ENCODE data around the gene FTO. TPM values are rescaled to one million over a fixed set of nuclear protein-coding genes. Genes with fewer than 3 reads are reported as not detected.
A peak's percentile ranks its signal among the peaks of the same experiment; 100 is the strongest.

FTO gene
- total RNA-seq, 1 donor from 2014 or later: 110 TPM

DNA sequence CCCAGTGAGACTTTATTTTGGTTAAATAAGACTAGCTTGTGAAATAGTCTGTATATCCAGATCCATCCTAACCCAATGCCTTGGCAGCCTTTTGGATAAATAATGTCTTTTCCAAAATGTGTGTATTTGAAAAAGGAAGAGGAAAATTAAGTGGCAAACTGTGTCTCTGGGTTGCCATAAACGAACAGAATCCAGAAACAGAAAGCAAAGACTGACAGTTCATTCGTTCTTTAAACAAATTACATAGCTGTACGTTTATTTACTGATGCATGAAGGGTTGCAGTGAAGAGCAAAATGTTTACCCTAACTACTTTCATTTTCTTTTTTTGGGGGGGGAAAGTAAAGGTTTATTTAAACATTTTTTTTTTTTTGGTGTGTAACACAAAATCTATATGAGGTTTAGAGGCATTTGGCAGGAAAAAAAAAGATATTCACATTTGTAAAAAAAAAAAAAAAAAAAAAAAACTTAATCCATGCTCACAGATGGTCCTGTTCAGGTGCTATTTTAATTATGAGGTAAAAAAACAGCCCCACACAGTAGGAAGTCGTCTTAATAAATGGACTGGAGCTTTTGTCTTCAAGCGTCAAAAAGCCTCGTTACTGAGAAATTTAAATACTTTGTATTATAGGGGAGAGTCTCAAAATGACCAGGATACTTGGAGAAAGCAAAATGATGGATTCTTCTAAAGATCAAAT, 245.9 kb downstream of the FTO start:
- Mint-ChIP-seq H3K27me3 (ENCODE audit: insufficient read depth, low read depth) (peaks cover 2% of the 10 kb centered on the region), H3K4me3 (no peak overlapping the region), H3K27ac (no peak overlapping the region), H3K36me3 (peaks cover 3% of the 10 kb centered on the region), H3K9me3 (no peaks in the 10 kb centered on the region), H3K4me1 (peaks cover 25% of the 10 kb centered on the region)
- H2AFZ ChIP-seq (replicated peaks): no peak overlapping the region
- peak overlapping the region; percentile 26 for H3K4me2 ChIP-seq
- H3K27ac ChIP-seq: no peak overlapping the region
- H3F3A ChIP-seq (ENCODE audit: low read depth): no peaks in the 10 kb centered on the region
- DNase-seq (ENCODE audit: low spot score): no peak
- no peaks in the 10 kb centered on the region for H3K9me3 ChIP-seq (ENCODE audit: low read depth)
- no peaks in the 10 kb centered on the region for H4K20me1 ChIP-seq (ENCODE audit: low read depth)
- H3K9ac ChIP-seq: no peak overlapping the region
- TF ChIP-seq EZH2 (IDR thresholded peaks at IDR 0.05): no peak
- TF ChIP-seq, protein P1, sequence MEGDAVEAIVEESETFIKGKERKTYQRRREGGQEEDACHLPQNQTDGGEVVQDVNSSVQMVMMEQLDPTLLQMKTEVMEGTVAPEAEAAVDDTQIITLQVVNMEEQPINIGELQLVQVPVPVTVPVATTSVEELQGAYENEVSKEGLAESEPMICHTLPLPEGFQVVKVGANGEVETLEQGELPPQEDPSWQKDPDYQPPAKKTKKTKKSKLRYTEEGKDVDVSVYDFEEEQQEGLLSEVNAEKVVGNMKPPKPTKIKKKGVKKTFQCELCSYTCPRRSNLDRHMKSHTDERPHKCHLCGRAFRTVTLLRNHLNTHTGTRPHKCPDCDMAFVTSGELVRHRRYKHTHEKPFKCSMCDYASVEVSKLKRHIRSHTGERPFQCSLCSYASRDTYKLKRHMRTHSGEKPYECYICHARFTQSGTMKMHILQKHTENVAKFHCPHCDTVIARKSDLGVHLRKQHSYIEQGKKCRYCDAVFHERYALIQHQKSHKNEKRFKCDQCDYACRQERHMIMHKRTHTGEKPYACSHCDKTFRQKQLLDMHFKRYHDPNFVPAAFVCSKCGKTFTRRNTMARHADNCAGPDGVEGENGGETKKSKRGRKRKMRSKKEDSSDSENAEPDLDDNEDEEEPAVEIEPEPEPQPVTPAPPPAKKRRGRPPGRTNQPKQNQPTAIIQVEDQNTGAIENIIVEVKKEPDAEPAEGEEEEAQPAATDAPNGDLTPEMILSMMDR (IDR thresholded peaks at IDR 0.05): no peak
- no peak for TF ChIP-seq EZH2phosphoT487 (IDR thresholded peaks at IDR 0.05)
- no peaks in the 10 kb centered on the region for H3K36me3 ChIP-seq
- peaks cover 18% of the 10 kb centered on the region for H3K4me1 ChIP-seq
- H3K4me3 ChIP-seq: no peak overlapping the region
- no peaks in the 10 kb centered on the region for H3K79me2 ChIP-seq (ENCODE audit: low read depth)
- no peaks in the 10 kb centered on the region for H3K27me3 ChIP-seq

DNA sequence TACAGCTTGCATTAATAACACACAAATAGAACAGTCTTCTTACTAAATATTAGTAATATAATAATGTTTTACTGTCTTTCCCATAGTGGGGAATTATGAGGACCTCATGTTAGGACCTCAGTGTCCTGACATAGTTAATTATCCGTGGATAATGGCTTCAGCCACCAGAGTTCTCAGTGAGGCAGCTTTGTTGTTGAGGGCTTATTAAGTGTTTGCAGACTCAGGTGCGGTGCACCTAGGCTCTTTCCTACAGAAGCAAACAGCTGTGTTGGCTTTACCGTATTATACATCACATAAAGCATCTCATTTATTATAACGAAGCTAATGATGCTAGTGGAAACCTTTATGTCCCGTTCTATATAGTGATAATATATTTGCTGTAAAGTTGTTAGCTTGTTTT, 246.7 kb downstream of the FTO start:
- peaks cover 25% of the 10 kb centered on the region for H3K4me1 Mint-ChIP-seq
- H3K4me3 Mint-ChIP-seq: no peak overlapping the region
- Histone ChIP-seq H3K36me3 (no peaks in the 10 kb centered on the region), H3K9me3 (ENCODE audit: low read depth) (no peaks in the 10 kb centered on the region), H3K4me1 (peaks cover 18% of the 10 kb centered on the region), H3K9ac (no peak overlapping the region), H3K27ac (no peak overlapping the region), H3K4me2 (peak overlapping the region; percentile 26), H3K4me3 (no peak overlapping the region), H3K79me2 (ENCODE audit: low read depth) (no peaks in the 10 kb centered on the region), H2AFZ (replicated peaks) (no peak overlapping the region), H4K20me1 (ENCODE audit: low read depth) (no peaks in the 10 kb centered on the region), H3F3A (ENCODE audit: low read depth) (no peaks in the 10 kb centered on the region), H3K27me3 (no peaks in the 10 kb centered on the region)
- H3K36me3 Mint-ChIP-seq: peaks cover 7% of the 10 kb centered on the region
- H3K27me3 Mint-ChIP-seq (ENCODE audit: insufficient read depth, low read depth): peaks cover 2% of the 10 kb centered on the region
- peak; percentile 23 for DNase-seq (ENCODE audit: low spot score)
- no peak overlapping the region for H3K27ac Mint-ChIP-seq
- no peaks in the 10 kb centered on the region for H3K9me3 Mint-ChIP-seq
- TF ChIP-seq EZH2phosphoT487 (IDR thresholded peaks at IDR 0.05) (no peak), EZH2 (IDR thresholded peaks at IDR 0.05) (no peak)
- TF ChIP-seq, protein P1 (IDR thresholded peaks at IDR 0.05): no peak

DNA sequence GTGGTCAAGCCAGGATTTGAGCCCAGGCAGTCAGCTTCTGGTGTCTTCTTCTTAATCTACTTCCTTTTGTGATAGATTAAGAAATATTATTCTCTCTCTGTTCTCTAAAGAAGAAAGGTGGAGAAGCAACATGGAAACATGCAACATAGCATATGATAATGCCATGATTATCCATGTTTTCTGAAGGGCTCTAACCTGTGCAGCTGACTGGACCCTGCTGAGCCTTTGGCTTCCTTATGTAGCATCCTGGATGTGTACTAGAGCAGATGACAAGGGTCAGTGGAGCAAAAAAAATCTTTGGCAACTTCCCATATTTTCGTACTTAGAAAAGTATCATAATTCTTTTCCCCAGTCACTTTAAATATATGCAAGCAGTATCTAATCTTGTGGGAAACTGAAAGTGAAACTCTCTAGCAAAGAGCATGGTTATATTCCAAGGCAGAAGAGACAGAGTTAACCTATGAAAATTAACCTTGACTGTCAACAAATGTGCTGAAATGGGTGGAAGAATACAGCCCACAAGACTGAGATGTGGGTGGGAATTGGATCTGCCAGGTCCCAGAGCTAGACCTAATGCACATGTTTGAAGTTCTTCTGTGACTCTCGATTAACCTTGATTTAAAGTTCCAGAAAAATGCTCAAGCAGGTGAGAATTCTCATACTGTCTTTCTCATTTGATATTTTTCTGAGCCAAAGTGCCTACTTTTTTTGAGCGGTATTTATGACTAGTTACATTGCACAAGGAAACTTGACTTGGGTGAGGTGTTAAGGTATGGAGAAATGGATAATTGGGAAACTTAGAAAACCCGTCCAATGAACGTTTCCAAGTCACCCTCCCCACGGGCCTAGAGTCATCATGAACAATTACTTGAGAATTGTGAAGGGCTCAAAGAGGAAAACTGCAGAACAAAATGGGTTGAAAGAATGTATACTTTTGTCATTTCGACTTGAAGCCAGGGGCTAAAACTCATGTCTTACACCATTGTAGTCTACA, 248.6 kb downstream of the FTO start:
- no peak overlapping the region for H3K9ac ChIP-seq
- H2AFZ ChIP-seq (replicated peaks): no peak overlapping the region
- no peak overlapping the region for H3K4me2 ChIP-seq
- H3K4me1 ChIP-seq: peaks cover 18% of the 10 kb centered on the region
- Mint-ChIP-seq H3K36me3 (peaks cover 7% of the 10 kb centered on the region), H3K27me3 (ENCODE audit: insufficient read depth, low read depth) (peaks cover 2% of the 10 kb centered on the region), H3K27ac (no peak overlapping the region), H3K9me3 (no peaks in the 10 kb centered on the region), H3K4me1 (peaks cover 21% of the 10 kb centered on the region), H3K4me3 (no peak overlapping the region)
- no peak overlapping the region for H3K4me3 ChIP-seq
- TF ChIP-seq EZH2phosphoT487 (IDR thresholded peaks at IDR 0.05): no peak
- TF ChIP-seq, protein P1 (IDR thresholded peaks at IDR 0.05): no peak
- TF ChIP-seq EZH2 (IDR thresholded peaks at IDR 0.05): no peak
- no peaks in the 10 kb centered on the region for H3K27me3 ChIP-seq
- no peak for DNase-seq (ENCODE audit: low spot score)
- H3K27ac ChIP-seq: no peak overlapping the region
- no peaks in the 10 kb centered on the region for H3K9me3 ChIP-seq (ENCODE audit: low read depth)
- no peaks in the 10 kb centered on the region for H3F3A ChIP-seq (ENCODE audit: low read depth)
- H3K36me3 ChIP-seq: no peaks in the 10 kb centered on the region
- H4K20me1 ChIP-seq (ENCODE audit: low read depth): no peaks in the 10 kb centered on the region
- H3K79me2 ChIP-seq (ENCODE audit: low read depth): no peaks in the 10 kb centered on the region
